Stimulated activated CD4-positive, alpha-beta T cell treated with anti-CD3 and anti-CD28 coated beads, Interleukin-12 subunit alpha, Interleukin-12 subunit beta, amount 100 ng/mL, for 48 hours (primary cell): ENCODE data around the gene LRP3.

Source experiments
- DNase-seq, 3 donors: peaks; one replicate each; pipeline ENCODE4 v3.0.0-alpha.2; 2020; ENCODE audit warnings: low read depth in 2 of 3, low spot score in 1 of 3

LRP3 gene

DNA sequence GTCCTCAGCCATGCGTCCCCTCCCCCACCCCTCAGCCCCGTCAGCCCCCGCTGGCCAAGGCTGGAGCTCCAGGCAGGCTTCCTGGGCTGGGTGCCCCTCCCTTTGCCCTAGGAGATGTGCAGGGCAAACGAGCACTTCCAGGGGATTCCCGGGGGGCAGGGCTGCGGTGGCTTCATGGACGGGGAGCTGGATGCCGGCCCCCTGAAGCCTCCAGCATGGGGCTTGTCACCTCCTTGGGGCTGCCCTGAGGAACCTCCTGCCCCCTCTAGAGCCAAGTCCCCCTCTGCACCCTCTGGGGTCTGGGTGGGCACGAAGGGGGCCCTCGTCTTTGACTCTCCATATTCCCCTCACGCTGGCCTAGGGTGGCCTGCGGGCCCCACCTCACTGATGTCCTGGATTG is 56.9 kb downstream of the LRP3 start:
- no peak for DNase-seq

DNA sequence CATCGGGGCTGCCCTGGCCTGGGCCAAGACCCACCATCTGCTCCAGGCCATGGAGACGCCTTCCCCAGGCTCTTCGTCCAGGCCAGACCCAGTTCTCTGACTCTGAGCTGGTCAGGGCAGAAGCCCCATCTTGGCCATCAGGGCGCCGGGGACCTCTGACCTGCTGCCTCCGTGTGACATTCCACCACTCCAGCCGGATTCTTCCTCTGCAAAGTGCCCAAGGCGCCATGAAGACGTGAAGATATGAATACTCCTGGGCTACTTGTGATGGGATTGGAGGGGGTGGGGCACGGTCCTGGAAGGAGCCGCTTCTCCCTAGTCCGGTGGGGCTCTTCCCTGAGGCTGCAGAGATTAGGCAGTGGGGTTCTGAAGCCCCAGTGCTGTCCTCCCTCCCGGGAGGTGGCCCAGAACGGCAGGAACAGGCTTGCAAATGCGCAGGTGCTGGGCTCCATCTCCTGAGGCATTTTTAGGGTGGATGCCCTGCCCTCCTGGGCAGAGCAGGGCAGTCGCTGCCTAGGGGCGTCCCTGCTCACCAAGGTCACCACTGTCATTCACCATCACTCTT is 57.5 kb downstream of the LRP3 start:
- no peak for DNase-seq

DNA sequence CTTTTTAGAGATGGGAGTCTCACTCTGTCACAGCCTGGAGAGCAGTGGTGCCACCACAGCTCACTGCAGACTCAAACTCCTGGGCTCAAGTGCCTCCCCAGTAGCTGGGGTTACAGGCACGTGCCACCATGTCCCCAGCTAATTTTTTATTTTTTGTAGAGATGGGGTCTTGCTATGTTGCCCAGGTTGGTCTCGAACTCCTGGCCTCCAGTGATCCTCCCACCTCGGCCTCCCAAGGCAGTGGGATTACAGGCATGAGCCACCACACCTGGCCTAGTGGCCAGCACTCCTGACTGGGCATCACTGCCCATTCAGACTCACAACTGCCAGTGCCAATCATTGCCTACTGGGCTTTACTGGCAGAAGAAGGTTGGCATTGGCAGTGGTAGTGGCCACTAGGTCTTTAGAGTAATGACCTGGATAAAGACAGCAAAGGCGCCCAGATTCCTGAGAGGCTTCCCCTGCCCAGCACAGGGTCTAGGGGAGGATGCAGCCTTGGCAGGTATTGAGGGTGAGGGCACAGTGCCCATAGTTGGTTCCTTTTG is 58.4 kb downstream of the LRP3 start:
- no peak for DNase-seq

DNA sequence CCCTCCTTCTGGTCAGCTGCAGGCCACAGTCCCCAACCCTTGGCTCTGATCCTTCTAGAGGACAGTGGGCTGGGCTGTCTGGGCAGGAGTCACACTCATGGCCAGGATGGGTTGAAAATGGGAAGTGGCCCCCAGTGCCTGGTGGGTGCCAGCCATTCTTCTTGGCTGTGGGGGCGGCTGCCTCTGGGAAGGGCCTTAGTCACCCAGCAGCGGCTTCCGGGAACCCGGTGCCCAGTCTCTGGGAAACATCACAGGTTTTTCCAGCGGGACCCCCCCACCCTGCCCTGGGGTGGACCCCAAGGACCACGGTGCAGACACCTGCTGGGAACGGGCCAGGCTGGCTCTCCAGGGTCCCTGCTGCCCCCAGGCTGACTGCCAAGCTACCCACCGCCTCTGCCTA is 58.8 kb downstream of the LRP3 start:
- no peak for DNase-seq

DNA sequence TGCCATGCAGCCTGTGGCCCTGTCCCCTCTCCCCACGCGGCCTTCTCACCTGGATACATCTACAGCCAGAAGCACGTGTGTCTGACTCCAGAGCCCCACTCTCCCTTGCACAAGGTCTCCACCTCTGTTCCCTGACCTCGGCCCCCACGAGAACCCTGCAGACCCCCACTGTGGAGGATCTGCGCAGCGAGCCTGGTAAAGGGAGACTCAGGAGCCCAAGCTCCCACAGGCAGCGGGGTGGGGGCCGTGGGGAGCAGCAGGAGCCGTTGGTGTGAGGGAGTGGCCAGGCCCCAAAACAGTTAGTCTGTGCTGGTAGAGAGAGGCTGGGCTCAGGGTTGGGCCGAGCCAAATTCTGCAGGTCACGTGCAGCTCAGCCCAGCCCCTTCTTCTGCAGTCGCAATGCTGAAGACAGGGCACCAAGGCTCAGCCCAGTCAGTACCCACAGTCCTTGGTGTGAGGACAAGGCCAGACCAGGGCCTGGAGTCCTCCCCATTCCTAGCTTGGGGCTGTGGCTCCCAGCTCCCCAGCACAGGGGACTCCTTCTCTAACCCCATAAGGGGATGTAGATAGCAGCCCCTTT is 60.2 kb downstream of the LRP3 start:
- no peak for DNase-seq

DNA sequence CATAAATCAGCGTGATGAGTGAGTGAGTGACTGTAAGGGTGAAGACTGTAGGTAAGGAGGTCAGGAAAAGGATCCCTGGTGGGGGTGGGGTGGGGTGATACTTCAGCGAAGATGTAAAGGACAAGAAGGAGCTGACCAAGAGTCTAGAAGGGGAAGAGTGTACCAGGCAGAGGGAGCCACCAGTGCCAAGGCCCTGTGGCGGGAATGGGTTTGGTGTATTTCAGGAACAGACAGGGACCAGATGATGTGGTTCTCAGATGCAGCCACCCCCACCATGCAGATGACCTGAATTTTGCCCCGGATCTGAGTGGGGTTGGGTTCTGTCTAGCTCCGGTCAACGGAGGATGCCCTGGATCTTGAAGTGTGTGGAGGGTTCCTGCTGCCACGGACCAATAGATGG is 61.7 kb downstream of the LRP3 start:
- DNase-seq, result no peak

DNA sequence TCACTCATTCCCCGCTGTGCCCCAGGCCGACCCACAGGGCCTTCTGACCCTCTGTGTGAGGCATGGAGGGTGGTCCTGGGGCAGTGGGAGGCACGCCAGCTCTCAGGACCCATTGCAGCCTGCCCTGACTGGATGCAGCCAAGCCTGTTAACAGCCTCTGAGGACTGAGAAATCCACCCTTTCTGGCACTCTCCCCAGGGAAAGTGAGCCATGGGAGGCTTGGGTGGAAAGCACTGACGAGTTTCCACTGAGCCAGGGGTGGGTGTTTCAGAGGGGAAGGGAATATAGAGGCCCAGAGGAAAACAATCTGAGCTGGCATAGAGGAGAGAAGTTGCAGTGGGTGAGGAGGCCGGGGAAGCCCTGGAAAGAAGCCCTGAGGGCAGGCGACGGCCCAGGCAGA is 62.1 kb downstream of the LRP3 start:
- no peak for DNase-seq

DNA sequence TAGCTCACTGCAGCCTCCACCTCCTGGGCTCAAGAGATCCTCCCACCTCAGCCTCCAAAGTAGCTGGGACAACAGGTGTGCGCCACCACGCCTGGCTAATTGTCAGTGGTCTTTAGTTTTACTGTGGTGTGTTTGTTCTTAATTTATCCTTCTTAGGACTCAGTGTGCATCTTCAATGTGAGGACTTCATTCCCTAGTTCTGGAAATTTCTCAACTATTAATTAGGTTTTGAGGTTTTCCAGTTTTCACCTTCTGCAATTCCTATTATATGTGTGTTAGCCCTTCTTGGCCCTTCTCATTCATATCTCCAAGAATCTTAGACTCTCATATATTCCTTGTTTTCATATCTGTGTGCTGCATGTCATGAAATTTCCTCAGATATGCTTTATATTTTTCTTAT is 63.7 kb downstream of the LRP3 start:
- no peak for DNase-seq
